K562 (cell line): ENCODE data around the gene SLC6A13. TPM values are rescaled to one million over a fixed set of nuclear protein-coding genes. Genes with fewer than 3 reads are reported as not detected.

Experiments used
- ATAC-seq: fragments of 200-7000 bp; cut with Tn5 transposase; 3 replicates; pipeline ENCODE4 v1.9.1; 2020; ENCODE audit warnings: moderate library complexity
- BruUV-seq: library from RNA; stranded (reverse); fragments of 400-500 nt; replicated peaks from 2 replicates; lab custom pipeline; 2021; lab: Mats Ljungman, UMichigan
- CTCF ChIA-PET: fragments of 300-600 bp; formaldehyde crosslinking; extraction: SDS; loops from one replicate; lab custom pipeline; 2021; ENCODE audit warnings: low intra/inter-chr PET ratio; lab: Yijun Ruan, JAX
- POLR2A ChIA-PET: fragments of 300-600, 350-650 bp; sonication (Branson Sonifier 250); formaldehyde crosslinking; extraction: SDS; loops from one replicate; lab custom pipeline; 2021; ENCODE audit warnings: antibody characterized with exemption, inconsistent platforms; lab: Yijun Ruan, JAX
- DNase-seq, 4 experiments: peaks; one replicate each; pipeline versions ENCODE4 v3.0.0 to v3.0.0-alpha.2; 2011 to 2018; ENCODE audit warnings: low spot score in 3 of 4, mixed read lengths in 3 of 4; ENCODE audit errors: extremely low read depth in 1 of 4
- FAIRE-seq: peaks from 2 replicates; lab custom pipeline; 2011; peaks lifted over from hg19 to GRCh38; lab: Jason Lieb, UNC
- H2AFZ ChIP-seq: 2 replicates; pipeline ENCODE4 v1.6.0; 2011; ENCODE audit warnings: low read depth, low read length, control low read depth, inconsistent platforms
- H3K27ac ChIP-seq: fragments of 200-600 bp; 3 replicates; pipeline ENCODE4 v1.8.0; 2011; ENCODE audit warnings: low read depth, mild to moderate bottlenecking, control low read depth, inconsistent platforms, low read length, moderate library complexity, mixed read lengths; ENCODE audit errors: extremely low read depth
- H3K27me3 ChIP-seq, 2 experiments: fragments of 300-600 bp in 1 of 2; 2 replicates in 1 of 2; 3 replicates in 1 of 2; pipeline versions ENCODE4 v1.6.0 to v1.8.0; 2011; ENCODE audit warnings: inconsistent platforms in 2 of 2, low read length in 2 of 2, mild to moderate bottlenecking in 1 of 2, mixed read lengths in 1 of 2, moderate library complexity in 1 of 2; ENCODE audit not compliant: control insufficient read depth in 2 of 2, insufficient read depth in 2 of 2
- H3K36me3 ChIP-seq: fragments of 300-600 bp; 3 replicates; pipeline ENCODE4 v1.8.0; 2011; ENCODE audit warnings: mild to moderate bottlenecking, low read length, inconsistent platforms; ENCODE audit not compliant: control insufficient read depth, insufficient read depth
- H3K4me1 ChIP-seq, 2 experiments: fragments of 200-600 bp in 1 of 2; replicated peaks in 1 of 2; 2 replicates in 1 of 2; 3 replicates in 1 of 2; pipeline versions ENCODE4 v1.5.1 to v1.8.0; 2011; ENCODE audit warnings: inconsistent platforms in 2 of 2, low read length in 2 of 2, mild to moderate bottlenecking in 1 of 2, mixed read lengths in 1 of 2, moderate library complexity in 1 of 2; ENCODE audit not compliant: control insufficient read depth in 2 of 2, insufficient read depth in 2 of 2
- H3K4me2 ChIP-seq: 2 replicates; pipeline ENCODE4 v1.6.1; 2011; ENCODE audit warnings: low read length, control low read depth, inconsistent platforms, mixed read lengths; ENCODE audit not compliant: insufficient read depth
- H3K4me3 ChIP-seq: fragments of 200-600 bp; sonication (generic), shearing (Covaris generic); 2 replicates; pipeline ENCODE4 v1.5.1; 2016; ENCODE audit warnings: control low read depth, inconsistent platforms
- H3K79me2 ChIP-seq: fragments of 200-600 bp; 3 replicates; pipeline ENCODE4 v1.8.0; 2011; ENCODE audit warnings: low read length, inconsistent platforms; ENCODE audit not compliant: control insufficient read depth, insufficient read depth
- H3K9ac ChIP-seq, 2 experiments: 2 replicates each; pipeline versions ENCODE4 v1.6.0 to v1.6.1; 2011; ENCODE audit warnings: low read depth in 2 of 2, low read length in 2 of 2, control low read depth in 1 of 2, inconsistent platforms in 1 of 2, mild to moderate bottlenecking in 1 of 2, mixed read lengths in 1 of 2; ENCODE audit not compliant: insufficient read depth in 1 of 2
- H3K9me1 ChIP-seq: one replicate; pipeline ENCODE4 v1.6.0; 2011; ENCODE audit warnings: inconsistent platforms, mild to moderate bottlenecking, low read length, moderate library complexity; ENCODE audit not compliant: control insufficient read depth, insufficient read depth
- H3K9me3 ChIP-seq: replicated peaks from 2 replicates; pipeline ENCODE4 v1.5.1; 2011; ENCODE audit warnings: low read depth, low read length, inconsistent platforms; ENCODE audit not compliant: control insufficient read depth, insufficient read depth
- H4K20me1 ChIP-seq: replicated peaks from 2 replicates; pipeline ENCODE4 v1.6.1; 2011; ENCODE audit warnings: low read length, inconsistent platforms, mixed read lengths; ENCODE audit not compliant: control insufficient read depth, insufficient read depth
- ARID4B ChIP-seq: sonication (generic); formaldehyde crosslinking; IDR thresholded peaks from 2 replicates; pipeline ENCODE4 v1.8.0; 2022; ENCODE audit warnings: mild to moderate bottlenecking, missing genetic modification reagents
- ELF2 ChIP-seq: fragments of 250-450 bp; sonication (Bioruptor Pico); IDR thresholded peaks from 2 replicates; pipeline ENCODE4 v1.5.0; 2021; ENCODE audit warnings: mild to moderate bottlenecking
- HLTF ChIP-seq: fragments of 450-650 bp; IDR thresholded peaks from 2 replicates; pipeline ENCODE4 v1.6.1; 2016
- L3MBTL2 ChIP-seq: fragments of 450-650 bp; IDR thresholded peaks from 2 replicates; pipeline ENCODE4 v1.6.1; 2016; ENCODE audit warnings: mild to moderate bottlenecking, moderate library complexity
- MTA2 ChIP-seq: fragments of 450-650 bp; IDR thresholded peaks from 2 replicates; pipeline ENCODE4 v1.6.1; 2016; ENCODE audit warnings: low read depth
- NBN ChIP-seq: fragments of 450-650 bp; IDR thresholded peaks from 2 replicates; pipeline ENCODE4 v1.6.1; 2016; ENCODE audit warnings: low read depth, mild to moderate bottlenecking
- NELFE ChIP-seq: IDR thresholded peaks from 2 replicates; pipeline ENCODE4 v1.6.1; 2011; ENCODE audit warnings: mild to moderate bottlenecking; ENCODE audit not compliant: insufficient read depth, insufficient read length
- PML ChIP-seq: IDR thresholded peaks from 2 replicates; pipeline ENCODE4 v1.6.1; 2012; ENCODE audit warnings: low read length, inconsistent platforms
- POLR3A ChIP-seq: IDR thresholded peaks from 2 replicates; pipeline ENCODE4 v1.6.1; 2011; ENCODE audit warnings: borderline replicate concordance, mild to moderate bottlenecking, moderate library complexity; ENCODE audit not compliant: insufficient read length, insufficient read depth; ENCODE audit errors: extremely low read depth
- PTBP1 ChIP-seq: fragments of 200-400 bp; formaldehyde crosslinking; IDR thresholded peaks from 2 replicates; pipeline ENCODE4 v1.6.1; 2017; ENCODE audit warnings: low read depth, low read length
- XRCC5 ChIP-seq: fragments of 200-400 bp; formaldehyde crosslinking; IDR thresholded peaks from 2 replicates; pipeline ENCODE4 v1.6.1; 2017; ENCODE audit warnings: low read depth, mild to moderate bottlenecking, low read length
- ZFX ChIP-seq: sonication (generic); formaldehyde crosslinking; IDR thresholded peaks from 2 replicates; pipeline ENCODE4 v1.8.0; 2022; ENCODE audit warnings: mild to moderate bottlenecking, missing genetic modification reagents, moderate library complexity
- ZNF24 ChIP-seq: fragments of 450-650 bp; IDR thresholded peaks from 2 replicates; pipeline ENCODE4 v1.6.1; 2016
- WGBS: fragments of 100-300 bp; shearing (Covaris generic); methylation state at CpG from one replicate; pipeline ENCODE4 v1.1.6; 2016; ENCODE audit warnings: low coverage, mixed read lengths; ENCODE audit not compliant: insufficient coverage; ENCODE audit errors: missing lambda C conversion rate; 5-methylcytosine and 5-hydroxymethylcytosine counted together
- in situ Hi-C: fragments of 300-500 bp; cut with MboI; formaldehyde crosslinking; loops from 4 replicates; pipeline ENCODE4 v1.15.0; 2018; ENCODE audit warnings: inconsistent platforms, mixed read lengths
- intact Hi-C: fragments of 100-400 bp; cut with micrococcal nuclease; formaldehyde crosslinking; loops from 2 replicates; pipeline ENCODE4 v1.14.2; 2022
- polyA plus RNA-seq, 8 experiments: library from polyadenylated mRNA; depleted of rRNA in 4 of 8; stranded (reverse) in 5 of 8; unstranded in 3 of 8; fragments of >200 nt; fragmentation: Nextera tagmentation in 2 of 8; fragmentation: Illumina TruSeq in 1 of 8; extraction: Ambion mirVana in 2 of 8; extraction: Trizol in 1 of 8; gene quantifications; 2 replicates each; pipeline versions ENCODE4 v1.2.1 to v1.2.3, GENCODE V29; 2011 to 2014; ENCODE audit warnings: inconsistent platforms in 1 of 8, missing spikeins in 1 of 8
- total RNA-seq, 7 experiments: library from RNA; depleted of rRNA in 6 of 7; stranded (reverse); fragments of >200 nt in 6 of 7; fragmentation: Illumina TruSeq in 2 of 7; extraction: Trizol in 2 of 7; gene quantifications; 2 replicates each; pipeline versions ENCODE4 v1.2.1 to v1.2.3, GENCODE V29; 2011 to 2021; ENCODE audit warnings: low replicate concordance in 1 of 7
- TF ChIP-seq, protein P1 (sequence below): IDR thresholded peaks from 2 replicates; pipeline ENCODE4 v1.6.1; 2011; ENCODE audit warnings: borderline replicate concordance, low read depth, mild to moderate bottlenecking, moderate library complexity, low read length; ENCODE audit not compliant: insufficient read depth, poor library complexity, severe bottlenecking
- TF ChIP-seq, protein P2 (sequence below): fragments of 250-450 bp; sonication (Bioruptor Pico); IDR thresholded peaks from 2 replicates; pipeline ENCODE4 v1.5.0; 2021

SLC6A13 gene
- total and polyA plus RNA-seq, 9 of the 15 experiments (the other 6 are each of a cell fraction or from before 2014, with no cell fraction given): 0.06 to 0.33 (median 0.22) TPM; not detected in 4

GRCh38 chr12:206746-207440, 55.7 kb downstream of the SLC6A13 start:
- Histone ChIP-seq H3K36me3 (no peaks in the 10 kb centered on the region), H3K27me3 (peaks cover 45 to 74% of the 10 kb centered on the region in 2 experiments), H3K4me1 (peaks cover 0 to 12% of the 10 kb centered on the region in 2 experiments; a peak in 3 of 5 replicates), H3K9me3 (no peaks in the 10 kb centered on the region), H3K79me2 (no peaks in the 10 kb centered on the region), H3K27ac (no peak overlapping the region), H3K9me1 (no peaks in the 10 kb centered on the region), H3K4me2 (no peak overlapping the region), H4K20me1 (0 out of 2 replicates have a peak, but pooled peaks cover 6% of the 10 kb centered on the region), H3K9ac (no peak overlapping the region), H2AFZ (no peak overlapping the region), H3K4me3 (no peak overlapping the region)
- in situ Hi-C loops (no loop called here), intact Hi-C loops (no loop called here)
- POLR2A ChIA-PET: no interaction called here
- no peak for DNase-seq
- CTCF ChIA-PET: no interaction called here
- BruUV-seq: no TSS peak
- 4% methylated on average over 20 of the region's 21 CpGs for WGBS
- ATAC-seq: no peak
- no peak for FAIRE-seq
- TF ChIP-seq NELFE (no peak), ZNF24 (no peak), XRCC5 (no peak), HLTF (no peak), ARID4B (no peak), POLR3A (no peak), NBN (no peak), ELF2 (CRISPR knock-in tag) (no peak), MTA2 (no peak), ZFX (no peak), L3MBTL2 (no peak), PTBP1 (no peak), PML (no peak)
- TF ChIP-seq, protein P1, sequence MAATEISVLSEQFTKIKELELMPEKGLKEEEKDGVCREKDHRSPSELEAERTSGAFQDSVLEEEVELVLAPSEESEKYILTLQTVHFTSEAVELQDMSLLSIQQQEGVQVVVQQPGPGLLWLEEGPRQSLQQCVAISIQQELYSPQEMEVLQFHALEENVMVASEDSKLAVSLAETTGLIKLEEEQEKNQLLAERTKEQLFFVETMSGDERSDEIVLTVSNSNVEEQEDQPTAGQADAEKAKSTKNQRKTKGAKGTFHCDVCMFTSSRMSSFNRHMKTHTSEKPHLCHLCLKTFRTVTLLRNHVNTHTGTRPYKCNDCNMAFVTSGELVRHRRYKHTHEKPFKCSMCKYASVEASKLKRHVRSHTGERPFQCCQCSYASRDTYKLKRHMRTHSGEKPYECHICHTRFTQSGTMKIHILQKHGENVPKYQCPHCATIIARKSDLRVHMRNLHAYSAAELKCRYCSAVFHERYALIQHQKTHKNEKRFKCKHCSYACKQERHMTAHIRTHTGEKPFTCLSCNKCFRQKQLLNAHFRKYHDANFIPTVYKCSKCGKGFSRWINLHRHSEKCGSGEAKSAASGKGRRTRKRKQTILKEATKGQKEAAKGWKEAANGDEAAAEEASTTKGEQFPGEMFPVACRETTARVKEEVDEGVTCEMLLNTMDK: no peak
- TF ChIP-seq, protein P2, sequence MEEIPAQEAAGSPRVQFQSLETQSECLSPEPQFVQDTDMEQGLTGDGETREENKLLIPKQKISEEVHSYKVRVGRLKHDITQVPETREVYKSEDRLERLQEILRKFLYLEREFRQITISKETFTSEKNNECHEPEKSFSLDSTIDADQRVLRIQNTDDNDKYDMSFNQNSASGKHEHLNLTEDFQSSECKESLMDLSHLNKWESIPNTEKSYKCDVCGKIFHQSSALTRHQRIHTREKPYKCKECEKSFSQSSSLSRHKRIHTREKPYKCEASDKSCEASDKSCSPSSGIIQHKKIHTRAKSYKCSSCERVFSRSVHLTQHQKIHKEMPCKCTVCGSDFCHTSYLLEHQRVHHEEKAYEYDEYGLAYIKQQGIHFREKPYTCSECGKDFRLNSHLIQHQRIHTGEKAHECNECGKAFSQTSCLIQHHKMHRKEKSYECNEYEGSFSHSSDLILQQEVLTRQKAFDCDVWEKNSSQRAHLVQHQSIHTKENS (CRISPR knock-in tag): no peak
